MM.1S (cell line): ENCODE measurements around the gene UBA7.

Experiments used
- DNase-seq: peaks from one replicate; pipeline ENCODE4 v3.0.0-alpha.2; 2015
- H2AFZ ChIP-seq: fragments of 300-600 bp; sonication (generic); 2 replicates; pipeline ENCODE4 v1.6.0; 2016; ENCODE audit warnings: antibody characterized with exemption, low read length
- H3F3A ChIP-seq: fragments of 300-600 bp; sonication (generic); 2 replicates; pipeline ENCODE4 v1.6.1; 2016; ENCODE audit warnings: mild to moderate bottlenecking, antibody characterized with exemption, low read length, moderate library complexity, mixed read lengths; ENCODE audit not compliant: insufficient read depth
- H3K27ac ChIP-seq: fragments of 300-600 bp; sonication (generic); 2 replicates; pipeline ENCODE4 v1.5.1; 2016; ENCODE audit warnings: mild to moderate bottlenecking, low read length
- H3K27me3 ChIP-seq: fragments of 300-600 bp; sonication (generic); replicated peaks from 2 replicates; pipeline ENCODE4 v1.6.0; 2016; ENCODE audit warnings: low read length; ENCODE audit not compliant: insufficient read depth
- H3K36me3 ChIP-seq: fragments of 300-600 bp; sonication (generic); replicated peaks from 2 replicates; pipeline ENCODE4 v1.6.1; 2016; ENCODE audit warnings: mild to moderate bottlenecking, low read length, mixed read lengths; ENCODE audit not compliant: insufficient read depth
- H3K4me1 ChIP-seq: fragments of 300-600 bp; sonication (generic); 2 replicates; pipeline ENCODE4 v1.6.1; 2016; ENCODE audit warnings: low read length, mixed read lengths
- H3K4me2 ChIP-seq: fragments of 300-600 bp; sonication (generic); 2 replicates; pipeline ENCODE4 v1.6.0; 2016; ENCODE audit warnings: low read depth, low read length
- H3K4me3 ChIP-seq: fragments of 300-600 bp; sonication (generic); 2 replicates; pipeline ENCODE4 v1.5.1; 2016; ENCODE audit warnings: low read length, mixed read lengths
- H3K79me2 ChIP-seq: fragments of 300-600 bp; sonication (generic); 2 replicates; pipeline ENCODE4 v1.6.1; 2016; ENCODE audit warnings: mixed run types, low read length, mixed read lengths
- H3K9ac ChIP-seq: fragments of 300-600 bp; sonication (generic); 2 replicates; pipeline ENCODE4 v1.6.1; 2016; ENCODE audit warnings: low read length, mixed read lengths
- H3K9me2 ChIP-seq: fragments of 300-600 bp; sonication (generic); replicated peaks from 2 replicates; pipeline ENCODE4 v1.6.1; 2016; ENCODE audit warnings: mild to moderate bottlenecking, low read length, mixed read lengths; ENCODE audit not compliant: insufficient read depth
- H3K9me3 ChIP-seq: fragments of 300-600 bp; sonication (generic); replicated peaks from 2 replicates; pipeline ENCODE4 v1.6.1; 2016; ENCODE audit warnings: mild to moderate bottlenecking, low read length, mixed read lengths; ENCODE audit not compliant: insufficient read depth
- H4K20me1 ChIP-seq: fragments of 300-600 bp; sonication (generic); 2 replicates; pipeline ENCODE4 v1.6.1; 2016; ENCODE audit warnings: mild to moderate bottlenecking, low read length, moderate library complexity, mixed read lengths; ENCODE audit not compliant: insufficient read depth
- EZH2 ChIP-seq: fragments of 300-600 bp; sonication (generic); optimal IDR thresholded peaks from 2 replicates; pipeline ENCODE3; 2017; ENCODE audit warnings: low read depth, mild to moderate bottlenecking, antibody characterized with exemption, low read length, mixed read lengths
- EZH2phosphoT487 ChIP-seq: fragments of 300-600 bp; sonication (generic); IDR thresholded peaks from 2 replicates; pipeline ENCODE4 v1.6.1; 2018; ENCODE audit warnings: antibody characterized with exemption, low read length
- TF ChIP-seq, protein P1 (sequence below): fragments of 300-600 bp; sonication (generic); IDR thresholded peaks from 2 replicates; pipeline ENCODE4 v1.5.1; 2016; ENCODE audit warnings: antibody characterized with exemption, low read length, mixed read lengths

UBA7 gene, protein sequence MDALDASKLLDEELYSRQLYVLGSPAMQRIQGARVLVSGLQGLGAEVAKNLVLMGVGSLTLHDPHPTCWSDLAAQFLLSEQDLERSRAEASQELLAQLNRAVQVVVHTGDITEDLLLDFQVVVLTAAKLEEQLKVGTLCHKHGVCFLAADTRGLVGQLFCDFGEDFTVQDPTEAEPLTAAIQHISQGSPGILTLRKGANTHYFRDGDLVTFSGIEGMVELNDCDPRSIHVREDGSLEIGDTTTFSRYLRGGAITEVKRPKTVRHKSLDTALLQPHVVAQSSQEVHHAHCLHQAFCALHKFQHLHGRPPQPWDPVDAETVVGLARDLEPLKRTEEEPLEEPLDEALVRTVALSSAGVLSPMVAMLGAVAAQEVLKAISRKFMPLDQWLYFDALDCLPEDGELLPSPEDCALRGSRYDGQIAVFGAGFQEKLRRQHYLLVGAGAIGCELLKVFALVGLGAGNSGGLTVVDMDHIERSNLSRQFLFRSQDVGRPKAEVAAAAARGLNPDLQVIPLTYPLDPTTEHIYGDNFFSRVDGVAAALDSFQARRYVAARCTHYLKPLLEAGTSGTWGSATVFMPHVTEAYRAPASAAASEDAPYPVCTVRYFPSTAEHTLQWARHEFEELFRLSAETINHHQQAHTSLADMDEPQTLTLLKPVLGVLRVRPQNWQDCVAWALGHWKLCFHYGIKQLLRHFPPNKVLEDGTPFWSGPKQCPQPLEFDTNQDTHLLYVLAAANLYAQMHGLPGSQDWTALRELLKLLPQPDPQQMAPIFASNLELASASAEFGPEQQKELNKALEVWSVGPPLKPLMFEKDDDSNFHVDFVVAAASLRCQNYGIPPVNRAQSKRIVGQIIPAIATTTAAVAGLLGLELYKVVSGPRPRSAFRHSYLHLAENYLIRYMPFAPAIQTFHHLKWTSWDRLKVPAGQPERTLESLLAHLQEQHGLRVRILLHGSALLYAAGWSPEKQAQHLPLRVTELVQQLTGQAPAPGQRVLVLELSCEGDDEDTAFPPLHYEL

GRCh38 chr3:49813497-49814174, at the start of gene UBA7:
UBA7 (minus strand) TSS chr3:49813953; CDS start chr3:49813787, 166 bp downstream.
- Histone ChIP-seq H3K27ac (no peak within 1 kb of the TSS), H3K27me3 (no peaks in the 10 kb centered on the region), H3K4me3 (peak within 1 kb of the TSS; percentile 56), H3K4me2 (peak within 1 kb of the TSS; percentile 79), H3K36me3 (no peaks in the 10 kb centered on the region), H3K9me3 (no peaks in the 10 kb centered on the region), H3K9ac (peak within 1 kb of the TSS; percentile 33; the same call in 1 of the 2 replicates), H4K20me1 (no peaks in the 10 kb centered on the region), H2AFZ (peak within 1 kb of the TSS; percentile 91), H3K4me1 (peaks cover 3% of the 10 kb centered on the region; the same call in 1 of the 2 replicates), H3K79me2 (no peaks in the 10 kb centered on the region), H3K9me2 (no peaks in the 10 kb centered on the region), H3F3A (no peaks in the 10 kb centered on the region)
- peak; percentile 15 for DNase-seq
- TF ChIP-seq, protein P1, sequence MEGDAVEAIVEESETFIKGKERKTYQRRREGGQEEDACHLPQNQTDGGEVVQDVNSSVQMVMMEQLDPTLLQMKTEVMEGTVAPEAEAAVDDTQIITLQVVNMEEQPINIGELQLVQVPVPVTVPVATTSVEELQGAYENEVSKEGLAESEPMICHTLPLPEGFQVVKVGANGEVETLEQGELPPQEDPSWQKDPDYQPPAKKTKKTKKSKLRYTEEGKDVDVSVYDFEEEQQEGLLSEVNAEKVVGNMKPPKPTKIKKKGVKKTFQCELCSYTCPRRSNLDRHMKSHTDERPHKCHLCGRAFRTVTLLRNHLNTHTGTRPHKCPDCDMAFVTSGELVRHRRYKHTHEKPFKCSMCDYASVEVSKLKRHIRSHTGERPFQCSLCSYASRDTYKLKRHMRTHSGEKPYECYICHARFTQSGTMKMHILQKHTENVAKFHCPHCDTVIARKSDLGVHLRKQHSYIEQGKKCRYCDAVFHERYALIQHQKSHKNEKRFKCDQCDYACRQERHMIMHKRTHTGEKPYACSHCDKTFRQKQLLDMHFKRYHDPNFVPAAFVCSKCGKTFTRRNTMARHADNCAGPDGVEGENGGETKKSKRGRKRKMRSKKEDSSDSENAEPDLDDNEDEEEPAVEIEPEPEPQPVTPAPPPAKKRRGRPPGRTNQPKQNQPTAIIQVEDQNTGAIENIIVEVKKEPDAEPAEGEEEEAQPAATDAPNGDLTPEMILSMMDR: no peak
- TF ChIP-seq EZH2 (no peak), EZH2phosphoT487 (no peak)

- no peak for DNase-seq
- Histone ChIP-seq H3K36me3 (no peaks in the 10 kb centered on the region), H2AFZ (no peak overlapping the region), H3K4me1 (peaks cover 10% of the 10 kb centered on the region), H4K20me1 (no peaks in the 10 kb centered on the region), H3K79me2 (peaks cover 14% of the 10 kb centered on the region), H3K4me3 (no peak overlapping the region), H3K4me2 (no peak overlapping the region), H3F3A (no peaks in the 10 kb centered on the region), H3K27ac (no peak overlapping the region), H3K27me3 (peaks cover 28% of the 10 kb centered on the region), H3K9me3 (no peaks in the 10 kb centered on the region), H3K9me2 (no peaks in the 10 kb centered on the region), H3K9ac (no peak overlapping the region)
- no peak for TF ChIP-seq EZH2phosphoT487
- TF ChIP-seq EZH2: no peak
- TF ChIP-seq, protein P1: no peak
These were observed 46.0 kb upstream of the UBA7 start for GRCh38 chr3:49859576-49860305.
